ENCODE results near the gene HSPA12B.

Gene HSPA12B, protein sequence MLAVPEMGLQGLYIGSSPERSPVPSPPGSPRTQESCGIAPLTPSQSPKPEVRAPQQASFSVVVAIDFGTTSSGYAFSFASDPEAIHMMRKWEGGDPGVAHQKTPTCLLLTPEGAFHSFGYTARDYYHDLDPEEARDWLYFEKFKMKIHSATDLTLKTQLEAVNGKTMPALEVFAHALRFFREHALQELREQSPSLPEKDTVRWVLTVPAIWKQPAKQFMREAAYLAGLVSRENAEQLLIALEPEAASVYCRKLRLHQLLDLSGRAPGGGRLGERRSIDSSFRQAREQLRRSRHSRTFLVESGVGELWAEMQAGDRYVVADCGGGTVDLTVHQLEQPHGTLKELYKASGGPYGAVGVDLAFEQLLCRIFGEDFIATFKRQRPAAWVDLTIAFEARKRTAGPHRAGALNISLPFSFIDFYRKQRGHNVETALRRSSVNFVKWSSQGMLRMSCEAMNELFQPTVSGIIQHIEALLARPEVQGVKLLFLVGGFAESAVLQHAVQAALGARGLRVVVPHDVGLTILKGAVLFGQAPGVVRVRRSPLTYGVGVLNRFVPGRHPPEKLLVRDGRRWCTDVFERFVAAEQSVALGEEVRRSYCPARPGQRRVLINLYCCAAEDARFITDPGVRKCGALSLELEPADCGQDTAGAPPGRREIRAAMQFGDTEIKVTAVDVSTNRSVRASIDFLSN

DNA sequence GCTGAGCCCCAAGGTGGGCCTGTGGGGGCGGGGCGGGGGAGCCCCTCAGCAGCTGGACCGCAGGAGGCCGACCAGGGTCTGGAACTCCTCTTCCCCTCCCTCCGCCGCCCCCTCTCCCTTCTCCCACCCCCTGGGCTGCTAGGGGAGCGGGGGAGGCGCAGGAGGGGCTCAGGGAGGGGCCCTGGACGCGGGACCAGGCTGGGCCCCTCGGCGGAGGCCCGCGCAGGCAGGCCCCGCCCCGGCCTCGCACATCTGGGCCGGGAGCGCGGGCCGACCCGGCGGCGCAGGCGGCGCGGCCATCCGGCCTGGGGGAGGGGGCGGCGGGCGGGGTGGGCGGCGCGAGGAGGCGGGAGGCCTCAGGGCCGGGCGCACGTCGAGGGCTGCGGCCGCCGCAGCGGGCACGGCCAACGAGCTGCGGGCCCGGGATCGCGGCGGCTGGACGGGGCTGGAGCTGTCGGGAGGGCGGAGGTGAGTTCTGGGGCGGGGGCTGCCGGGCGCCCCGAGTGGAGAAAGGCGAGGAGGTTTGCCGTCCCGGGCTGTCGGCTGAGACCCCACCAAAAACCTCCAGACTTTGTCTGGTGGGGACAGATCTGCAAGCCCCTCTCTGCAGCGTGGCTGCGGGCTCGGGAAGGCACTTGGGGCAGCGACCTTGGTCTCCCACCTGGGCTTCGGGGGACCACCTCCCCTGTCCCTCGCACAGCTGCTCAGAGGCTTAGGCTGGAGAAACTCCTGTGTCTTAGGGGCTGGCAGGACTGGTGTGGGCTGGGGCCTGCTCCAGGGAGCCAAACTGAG is at the start of gene HSPA12B:
Gene HSPA12B (plus strand): TSS at position 359 of the 792 bp plus-strand sequence. CDS start 5,990 bp downstream, outside the sequence.
- Histone ChIP-seq H3K4me3 (replicated peaks; ENCODE audit: low read depth, low read length) (no peak within 1 kb of the TSS), H3K36me3 (ENCODE audit: control insufficient read depth, insufficient read depth, low read length) (no peaks in the 10 kb centered on the region), H3K27me3 (replicated peaks; ENCODE audit: control insufficient read depth, insufficient read depth, low read length) (peaks cover 3% of the 10 kb centered on the region)
- no peak for DNase-seq (ENCODE audit: extremely low read depth, insufficient read length)
- TF ChIP-seq, protein P1, sequence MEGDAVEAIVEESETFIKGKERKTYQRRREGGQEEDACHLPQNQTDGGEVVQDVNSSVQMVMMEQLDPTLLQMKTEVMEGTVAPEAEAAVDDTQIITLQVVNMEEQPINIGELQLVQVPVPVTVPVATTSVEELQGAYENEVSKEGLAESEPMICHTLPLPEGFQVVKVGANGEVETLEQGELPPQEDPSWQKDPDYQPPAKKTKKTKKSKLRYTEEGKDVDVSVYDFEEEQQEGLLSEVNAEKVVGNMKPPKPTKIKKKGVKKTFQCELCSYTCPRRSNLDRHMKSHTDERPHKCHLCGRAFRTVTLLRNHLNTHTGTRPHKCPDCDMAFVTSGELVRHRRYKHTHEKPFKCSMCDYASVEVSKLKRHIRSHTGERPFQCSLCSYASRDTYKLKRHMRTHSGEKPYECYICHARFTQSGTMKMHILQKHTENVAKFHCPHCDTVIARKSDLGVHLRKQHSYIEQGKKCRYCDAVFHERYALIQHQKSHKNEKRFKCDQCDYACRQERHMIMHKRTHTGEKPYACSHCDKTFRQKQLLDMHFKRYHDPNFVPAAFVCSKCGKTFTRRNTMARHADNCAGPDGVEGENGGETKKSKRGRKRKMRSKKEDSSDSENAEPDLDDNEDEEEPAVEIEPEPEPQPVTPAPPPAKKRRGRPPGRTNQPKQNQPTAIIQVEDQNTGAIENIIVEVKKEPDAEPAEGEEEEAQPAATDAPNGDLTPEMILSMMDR (IDR thresholded peaks at IDR 0.05; ENCODE audit: insufficient read depth, low read length, poor library complexity, severe bottlenecking), result no peak

DNA sequence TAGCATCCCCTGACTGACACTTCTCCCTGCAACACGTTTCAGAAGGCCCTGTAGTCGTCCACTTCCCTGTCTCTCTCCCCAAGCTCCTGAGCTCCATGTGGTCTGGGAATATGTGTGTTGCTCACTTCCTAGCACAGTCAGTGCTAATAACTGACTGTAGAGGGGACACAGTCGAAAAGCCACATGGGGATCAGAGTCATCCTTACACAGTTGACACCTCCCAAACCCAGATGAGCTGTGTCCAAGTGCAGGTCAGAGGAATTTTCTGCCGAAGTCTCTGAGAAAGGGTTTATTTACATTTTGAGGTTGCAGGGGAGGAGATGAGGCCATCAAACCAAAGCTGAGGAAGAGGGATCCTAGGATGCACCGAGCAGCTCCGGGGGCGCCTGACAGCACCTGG is 47.1 kb upstream of the HSPA12B start:
- no peak for DNase-seq (ENCODE audit: extremely low read depth, insufficient read length)
- H3K36me3 ChIP-seq (ENCODE audit: control insufficient read depth, insufficient read depth, low read length), result no peaks in the 10 kb centered on the region
- no peaks in the 10 kb centered on the region; the same call in 1 of the 2 replicates for H3K27me3 ChIP-seq (replicated peaks; ENCODE audit: control insufficient read depth, insufficient read depth, low read length)
- TF ChIP-seq, protein P1 (IDR thresholded peaks at IDR 0.05; ENCODE audit: insufficient read depth, low read length, poor library complexity, severe bottlenecking), result no peak
- no peak overlapping the region for H3K4me3 ChIP-seq (replicated peaks; ENCODE audit: low read depth, low read length)

DNA sequence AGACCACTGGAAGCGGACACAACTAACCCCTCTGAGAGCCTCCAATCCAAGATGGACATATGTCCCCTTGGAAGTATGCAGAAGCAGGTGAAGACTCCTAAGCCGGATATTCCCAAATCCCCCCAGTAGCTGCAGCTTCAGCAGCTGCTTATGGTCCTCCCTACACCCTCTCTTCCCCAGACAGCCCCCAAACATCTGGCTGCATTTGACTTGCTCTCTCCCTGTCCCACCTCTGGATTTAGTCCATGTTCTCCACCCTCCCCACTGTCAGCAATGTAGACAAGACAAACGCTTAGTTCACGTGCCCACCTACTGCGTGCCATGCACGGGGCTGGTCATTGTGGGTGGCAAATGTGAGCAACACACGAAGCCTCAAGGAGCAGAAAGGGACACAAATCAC is 46.1 kb upstream of the HSPA12B start:
- Histone ChIP-seq H3K4me3 (replicated peaks; ENCODE audit: low read depth, low read length) (no peak overlapping the region), H3K27me3 (replicated peaks; ENCODE audit: control insufficient read depth, insufficient read depth, low read length) (no peaks in the 10 kb centered on the region), H3K36me3 (ENCODE audit: control insufficient read depth, insufficient read depth, low read length) (no peaks in the 10 kb centered on the region)
- TF ChIP-seq, protein P1 (IDR thresholded peaks at IDR 0.05; ENCODE audit: insufficient read depth, low read length, poor library complexity, severe bottlenecking), result no peak
- no peak for DNase-seq (ENCODE audit: extremely low read depth, insufficient read length)

DNA sequence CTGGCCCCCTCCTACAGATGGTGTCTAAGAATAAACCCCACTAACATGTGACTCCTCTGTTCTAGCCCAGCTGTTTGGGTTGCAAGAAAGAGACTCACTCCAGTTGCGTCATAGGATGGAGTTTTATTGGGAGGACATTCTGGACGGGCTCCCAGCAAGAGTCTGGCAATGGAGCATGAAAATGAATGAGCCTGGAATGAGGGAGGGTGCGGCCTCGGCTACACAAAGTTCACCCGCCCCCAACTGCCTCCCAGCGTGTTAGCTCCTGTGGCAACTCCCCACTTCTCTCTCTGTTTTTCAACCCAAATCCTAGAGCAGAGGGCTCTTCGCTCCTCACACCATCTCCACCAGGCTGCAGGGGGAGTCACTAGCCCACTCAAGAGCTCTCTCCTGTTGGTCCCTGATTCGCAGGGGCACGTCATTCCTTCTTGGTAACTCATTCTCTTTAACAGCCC is 45.6 kb upstream of the HSPA12B start:
- no peaks in the 10 kb centered on the region for H3K27me3 ChIP-seq (replicated peaks; ENCODE audit: control insufficient read depth, insufficient read depth, low read length)
- no peak overlapping the region for H3K4me3 ChIP-seq (replicated peaks; ENCODE audit: low read depth, low read length)
- no peak for DNase-seq (ENCODE audit: extremely low read depth, insufficient read length)
- TF ChIP-seq, protein P1 (IDR thresholded peaks at IDR 0.05; ENCODE audit: insufficient read depth, low read length, poor library complexity, severe bottlenecking), result no peak
- no peaks in the 10 kb centered on the region for H3K36me3 ChIP-seq (ENCODE audit: control insufficient read depth, insufficient read depth, low read length)

DNA sequence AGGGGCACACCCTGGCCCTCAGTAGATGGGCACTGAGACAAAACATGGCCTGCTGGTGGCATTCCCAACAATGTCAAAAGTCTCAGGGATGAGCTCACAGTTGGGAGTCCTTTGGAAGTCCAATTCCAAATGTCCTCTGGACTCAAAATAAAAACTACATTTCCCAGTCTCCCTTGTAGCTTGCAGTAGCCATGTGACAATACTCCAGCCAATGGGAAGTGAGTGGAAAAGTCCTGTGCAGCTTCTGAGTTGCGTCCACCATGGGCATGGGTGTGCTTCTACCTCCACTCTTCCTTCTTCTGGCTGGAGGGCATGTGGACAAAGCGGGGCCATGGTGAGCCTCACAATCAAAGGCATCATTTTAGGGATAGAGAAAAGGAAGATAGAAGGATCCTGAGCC is 44.8 kb upstream of the HSPA12B start:
- Histone ChIP-seq H3K4me3 (replicated peaks; ENCODE audit: low read depth, low read length) (no peak overlapping the region), H3K36me3 (ENCODE audit: control insufficient read depth, insufficient read depth, low read length) (no peaks in the 10 kb centered on the region), H3K27me3 (replicated peaks; ENCODE audit: control insufficient read depth, insufficient read depth, low read length) (no peaks in the 10 kb centered on the region)
- no peak for DNase-seq (ENCODE audit: extremely low read depth, insufficient read length)
- TF ChIP-seq, protein P1 (IDR thresholded peaks at IDR 0.05; ENCODE audit: insufficient read depth, low read length, poor library complexity, severe bottlenecking), result no peak
